ENCODE data around the gene OXSR1. TPM values are rescaled to one million over a fixed set of nuclear protein-coding genes. Genes with fewer than 3 reads are reported as not detected.

The OXSR1 gene
- total RNA-seq, 6 experiments from 2014 or later, result 12.0 to 20.3 (median 15.2) TPM

- TF ChIP-seq CTCF (IDR thresholded peaks at IDR 0.05) (no peak), POLR2A (IDR thresholded peaks at IDR 0.05) (peak; percentile 48)
- peak overlapping the region; percentile 92 to 98 (median 93) for H3K27ac ChIP-seq
- H3K36me3 ChIP-seq, result no peaks in the 10 kb centered on the region
- no peaks in the 10 kb centered on the region for H3K9me3 ChIP-seq
- intact Hi-C loops (cut with DNase I), result no loop called here
- ATAC-seq, result no peak
- H3K27me3 ChIP-seq, result no peaks in the 10 kb centered on the region
- peaks cover 0 to 15% (median 0%) of the 10 kb centered on the region in 4 donors for H3K4me1 ChIP-seq
- peak overlapping the region; percentile 29 to 87 (median 79) for H3K4me3 ChIP-seq
- no peak for DNase-seq
- WGBS (ENCODE audit: insufficient coverage, low coverage, low lambda C conversion rate, missing lambda C conversion rate), result 0% methylated on average over 7 of the region's 17 CpGs
These were observed 740 bp upstream of the OXSR1 start for GRCh38 chr3:38164643-38164951.

- Histone ChIP-seq H3K27ac (peak overlapping the region; percentile 92 to 98 (median 93)), H3K9me3 (no peaks in the 10 kb centered on the region), H3K27me3 (no peaks in the 10 kb centered on the region), H3K4me3 (peak overlapping the region; percentile 79 to 95 (median 87)), H3K36me3 (no peaks in the 10 kb centered on the region), H3K4me1 (peaks cover 0 to 15% (median 0%) of the 10 kb centered on the region in 4 donors)
- ATAC-seq, result peak in 2 of 4 donors; percentile 28 to 41
- WGBS (ENCODE audit: insufficient coverage, low coverage, low lambda C conversion rate, missing lambda C conversion rate), result 1% methylated on average over 40 of the region's 62 CpGs
- TF ChIP-seq CTCF (IDR thresholded peaks at IDR 0.05) (no peak), POLR2A (IDR thresholded peaks at IDR 0.05) (peak; percentile 13)
- intact Hi-C loops (cut with DNase I), result no loop called here
- peak in 2 of 3 donors; percentile 74 to 82 for DNase-seq
These were observed 518 bp downstream of the OXSR1 start for GRCh38 chr3:38165722-38166387.

GRCh38 chr3:38167591-38167990 is 2.3 kb downstream of the OXSR1 start:
- no peak overlapping the region for H3K27ac ChIP-seq
- H3K27me3 ChIP-seq, result no peaks in the 10 kb centered on the region
- ATAC-seq (no peak), DNase-seq (no peak)
- peaks cover 0 to 15% (median 0%) of the 10 kb centered on the region in 4 donors for H3K4me1 ChIP-seq
- TF ChIP-seq CTCF (IDR thresholded peaks at IDR 0.05), result no peak
- no peak for TF ChIP-seq POLR2A (IDR thresholded peaks at IDR 0.05)
- no peaks in the 10 kb centered on the region for H3K36me3 ChIP-seq
- no peak overlapping the region for H3K4me3 ChIP-seq
- H3K9me3 ChIP-seq, result no peaks in the 10 kb centered on the region
- intact Hi-C loops (cut with DNase I), result no loop called here
- 89% methylated on average over 4 of the region's 4 CpGs for WGBS (ENCODE audit: insufficient coverage, low coverage, low lambda C conversion rate, missing lambda C conversion rate)

GRCh38 chr3:38168151-38169026 is 3.1 kb downstream of the OXSR1 start:
- H3K27me3 ChIP-seq, result no peaks in the 10 kb centered on the region
- H3K9me3 ChIP-seq, result no peaks in the 10 kb centered on the region
- TF ChIP-seq POLR2A (IDR thresholded peaks at IDR 0.05) (no peak), CTCF (IDR thresholded peaks at IDR 0.05) (no peak)
- H3K36me3 ChIP-seq, result no peaks in the 10 kb centered on the region
- WGBS (ENCODE audit: insufficient coverage, low coverage, low lambda C conversion rate, missing lambda C conversion rate), result 92% methylated on average over 4 of the region's 4 CpGs
- H3K27ac ChIP-seq, result no peak overlapping the region
- no peak overlapping the region for H3K4me3 ChIP-seq
- intact Hi-C loops (cut with DNase I), result no loop called here
- no peak for ATAC-seq
- peaks cover 0 to 23% (median 0%) of the 10 kb centered on the region in 4 donors for H3K4me1 ChIP-seq
- DNase-seq, result no peak
